HepG2 (cell line): ENCODE results near the gene HEPN1. TPM values are rescaled to one million over a fixed set of nuclear protein-coding genes. Genes with fewer than 3 reads are reported as not detected.

ENCODE experiments used
- ATAC-seq: fragments of 200-7000 bp; cut with Tn5 transposase; 3 replicates; pipeline ENCODE4 v1.9.1; 2020; ENCODE audit warnings: mild to moderate bottlenecking, moderate library complexity
- BruUV-seq: library from RNA; stranded (reverse); fragments of 400-500 nt; replicated peaks from 2 replicates; lab custom pipeline; 2021; lab: Mats Ljungman, UMichigan
- CTCF ChIA-PET: fragments of 300-600 bp; formaldehyde crosslinking; extraction: SDS; loops from one replicate; lab custom pipeline; 2021; ENCODE audit warnings: low total read pairs, inconsistent platforms, low intra/inter-chr PET ratio; lab: Yijun Ruan, JAX
- POLR2A ChIA-PET: fragments of 350-600 bp; sonication (Branson Sonifier 250); formaldehyde crosslinking; loops from one replicate; lab custom pipeline; 2020; ENCODE audit warnings: antibody characterized with exemption, inconsistent platforms; lab: Yijun Ruan, JAX
- DNase-seq: peaks from one replicate; pipeline ENCODE4 v3.0.0-alpha.2; 2015; ENCODE audit warnings: low spot score
- FAIRE-seq: peaks from 3 replicates; lab custom pipeline; 2011; peaks lifted over from hg19 to GRCh38; lab: Jason Lieb, UNC
- H2AFZ ChIP-seq: one replicate; pipeline ENCODE4 v1.6.1; 2011; ENCODE audit warnings: low read length, inconsistent platforms
- H3K27ac ChIP-seq: fragments of 300-600 bp; 3 replicates; pipeline ENCODE4 v1.8.0; 2011; ENCODE audit warnings: mixed run types, mild to moderate bottlenecking, mixed read lengths, low read length, inconsistent platforms; ENCODE audit not compliant: insufficient read depth; ENCODE audit errors: extremely low read length
- H3K27me3 ChIP-seq, 2 experiments: fragments of 200-600 bp in 1 of 2; 2 replicates in 1 of 2; 3 replicates in 1 of 2; pipeline versions ENCODE4 v1.6.0 to v1.8.0; 2011; ENCODE audit warnings: low read length in 2 of 2, mild to moderate bottlenecking in 2 of 2, moderate library complexity in 2 of 2, inconsistent platforms in 1 of 2; ENCODE audit not compliant: insufficient read depth in 2 of 2, control insufficient read depth in 1 of 2
- H3K36me3 ChIP-seq, 2 experiments: fragments of 200-600 bp in 1 of 2; replicated peaks in 1 of 2; 2 replicates in 1 of 2; 3 replicates in 1 of 2; pipeline versions ENCODE4 v1.5.1 to v1.8.0; 2011; ENCODE audit warnings: low read length in 2 of 2, inconsistent platforms in 1 of 2; ENCODE audit not compliant: insufficient read depth in 2 of 2, control insufficient read depth in 1 of 2
- H3K4me1 ChIP-seq: 2 replicates; pipeline ENCODE4 v1.5.1; 2012; ENCODE audit warnings: low read length, inconsistent platforms; ENCODE audit not compliant: insufficient read depth
- H3K4me2 ChIP-seq: 2 replicates; pipeline ENCODE4 v1.6.0; 2011; ENCODE audit warnings: low read depth, low read length, inconsistent platforms
- H3K4me3 ChIP-seq, 3 experiments: fragments of 200-600 bp in 1 of 3; sonication (generic), shearing (Covaris generic) in 1 of 3; replicated peaks in 1 of 3; 2 replicates each; pipeline ENCODE4 v1.5.1; 2011 to 2016; ENCODE audit warnings: low read length in 3 of 3, inconsistent platforms in 2 of 3, low read depth in 2 of 3, mild to moderate bottlenecking in 2 of 3, control low read depth in 1 of 3, mixed read lengths in 1 of 3; ENCODE audit not compliant: insufficient read depth in 1 of 3
- H3K79me2 ChIP-seq: one replicate; pipeline ENCODE4 v1.6.1; 2011; ENCODE audit warnings: low read length, inconsistent platforms; ENCODE audit not compliant: insufficient read depth
- H3K9ac ChIP-seq: 2 replicates; pipeline ENCODE4 v1.6.0; 2011; ENCODE audit warnings: mild to moderate bottlenecking, low read depth, low read length, inconsistent platforms; ENCODE audit not compliant: insufficient read depth
- H3K9me3 ChIP-seq: 2 replicates; pipeline ENCODE4 v1.5.1; 2012; ENCODE audit warnings: mild to moderate bottlenecking, low read length
- H4K20me1 ChIP-seq: 2 replicates; pipeline ENCODE4 v1.6.0; 2011; ENCODE audit warnings: inconsistent platforms, mild to moderate bottlenecking, low read length, moderate library complexity; ENCODE audit not compliant: insufficient read depth
- CAMTA2 ChIP-seq: sonication (generic); formaldehyde crosslinking; IDR thresholded peaks from 2 replicates; pipeline ENCODE4 v1.4.0; 2020; ENCODE audit warnings: mild to moderate bottlenecking, missing genetic modification reagents, borderline replicate concordance
- DNMT1 ChIP-seq: sonication (generic); formaldehyde crosslinking; IDR thresholded peaks from 2 replicates; pipeline ENCODE4 v1.5.1; 2020; ENCODE audit warnings: mild to moderate bottlenecking, missing genetic modification reagents
- HNRNPUL1 ChIP-seq: fragments of 200-400 bp; formaldehyde crosslinking; IDR thresholded peaks from 2 replicates; pipeline ENCODE4 v1.6.1; 2017; ENCODE audit warnings: low read depth, mild to moderate bottlenecking, low read length, moderate library complexity
- KLF9 ChIP-seq: IDR thresholded peaks from 2 replicates; pipeline ENCODE4 v1.6.1; 2016; ENCODE audit warnings: low read depth
- MAFK ChIP-seq, 2 experiments: IDR thresholded peaks in 1 of 2; conservative IDR thresholded peaks in 1 of 2; 2 replicates each; pipeline ENCODE4 v1.6.1; 2011; ENCODE audit warnings: improper control_type of control experiment in 2 of 2, low read length in 2 of 2
- PHF5A ChIP-seq: IDR thresholded peaks from one replicate; pipeline ENCODE4 v1.6.1; 2018; ENCODE audit warnings: low read depth, missing genetic modification reagents; ENCODE audit not compliant: unreplicated experiment
- RARG ChIP-seq: sonication (generic); formaldehyde crosslinking; IDR thresholded peaks from 2 replicates; pipeline ENCODE4 v1.4.0; 2020; ENCODE audit warnings: low read depth, mild to moderate bottlenecking, missing genetic modification reagents
- SMC3 ChIP-seq: IDR thresholded peaks from 2 replicates; pipeline ENCODE4 v1.6.1; 2011; ENCODE audit warnings: low read length, improper control_type of control experiment
- ZNF33B ChIP-seq: sonication (generic); formaldehyde crosslinking; IDR thresholded peaks from 2 replicates; pipeline ENCODE4 v1.5.1; 2020; ENCODE audit warnings: mild to moderate bottlenecking, missing genetic modification reagents
- ZNF510 ChIP-seq: sonication (generic); formaldehyde crosslinking; IDR thresholded peaks from 2 replicates; pipeline ENCODE4 v1.4.0; 2020; ENCODE audit warnings: low read depth, mild to moderate bottlenecking, missing genetic modification reagents
- ZNF660 ChIP-seq: sonication (generic); formaldehyde crosslinking; IDR thresholded peaks from 2 replicates; pipeline ENCODE4 v1.5.1; 2020; ENCODE audit warnings: mild to moderate bottlenecking, low read depth, missing genetic modification reagents, borderline replicate concordance
- ZNF678 ChIP-seq: sonication (generic); formaldehyde crosslinking; IDR thresholded peaks from 2 replicates; pipeline ENCODE4 v1.4.0; 2020; ENCODE audit warnings: mild to moderate bottlenecking, missing genetic modification reagents
- WGBS: methylation state at CpG from one replicate; pipeline ENCODE4 v1.1.6; 2017; ENCODE audit warnings: low lambda C conversion rate; 5-methylcytosine and 5-hydroxymethylcytosine counted together
- in situ Hi-C: cut with HindIII; loops from 2 replicates; pipeline ENCODE4 v1.10.0; 2017; ENCODE audit warnings: low pct_unique_long_range_greater_than_20kb; ENCODE audit not compliant: extremely low pct_ligation_motif_present
- intact Hi-C: fragments of 100-400 bp; cut with micrococcal nuclease; formaldehyde crosslinking; loops from one replicate; pipeline ENCODE4 v1.10.0; 2022; ENCODE audit not compliant: unreplicated experiment
- polyA plus RNA-seq, 8 experiments: library from polyadenylated mRNA; depleted of rRNA in 3 of 8; stranded (reverse) in 7 of 8; unstranded in 1 of 8; fragments of >200 nt; fragmentation: Illumina TruSeq in 4 of 8; extraction: Trizol in 4 of 8; gene quantifications; 2 replicates each; pipeline versions ENCODE4 v1.2.1 to v1.2.3, GENCODE V29; 2011 to 2016; ENCODE audit warnings: low read depth in 4 of 8, missing spikeins in 1 of 8, mixed read lengths in 1 of 8; ENCODE audit not compliant: insufficient read depth in 1 of 8
- total RNA-seq, 5 experiments: library from RNA; depleted of rRNA; stranded (reverse); fragments of >200 nt; fragmentation: Illumina TruSeq; extraction: Trizol; gene quantifications; 2 replicates each; pipeline ENCODE4 v1.2.3, GENCODE V29; 2016; ENCODE audit warnings: low read depth in 1 of 5
- TF ChIP-seq, protein P1 (sequence below): sonication (generic); formaldehyde crosslinking; IDR thresholded peaks from 2 replicates; pipeline ENCODE4 v1.5.1; 2020; ENCODE audit warnings: missing genetic modification reagents, mild to moderate bottlenecking, borderline replicate concordance
- TF ChIP-seq, protein P2 (sequence below): sonication (generic); formaldehyde crosslinking; IDR thresholded peaks from 2 replicates; pipeline ENCODE4 v1.5.1; 2020; ENCODE audit warnings: missing genetic modification reagents, mild to moderate bottlenecking, borderline replicate concordance
- TF ChIP-seq, protein P3 (sequence below): sonication (generic); formaldehyde crosslinking; IDR thresholded peaks from 2 replicates; pipeline ENCODE4 v1.4.0; 2020; ENCODE audit warnings: missing genetic modification reagents
- TF ChIP-seq, protein P4 (sequence below): sonication (generic); formaldehyde crosslinking; IDR thresholded peaks from 2 replicates; pipeline ENCODE4 v1.9.0; 2022; ENCODE audit warnings: low read depth, missing genetic modification reagents

The HEPN1 gene
- total and polyA plus RNA-seq, 2 of the 13 experiments (the other 11 are each of a cell fraction or from before 2014, with no cell fraction given), result not detected

DNA sequence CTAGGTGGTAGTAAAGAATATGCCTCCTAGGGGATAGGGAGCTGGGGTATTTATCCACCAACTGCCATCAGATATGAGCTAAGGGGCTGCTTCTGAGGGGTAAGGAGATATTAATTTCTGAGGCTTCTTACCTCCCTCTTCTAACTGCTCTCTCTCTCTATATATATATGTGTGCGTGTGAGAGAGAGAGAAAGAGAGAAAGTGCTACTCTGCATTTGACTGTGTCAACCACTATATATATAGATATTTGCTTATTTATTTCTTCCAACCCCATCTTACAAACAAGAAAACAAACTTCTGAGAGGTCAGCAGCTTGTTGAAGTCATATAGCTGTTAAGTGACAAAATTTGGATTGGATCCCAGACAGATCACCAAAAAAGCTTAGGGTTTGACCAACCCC, 22.7 kb downstream of the HEPN1 start:
- intact Hi-C loops (no loop called here), in situ Hi-C loops (no loop called here)
- peak overlapping the region; percentile 89 for H3K27ac ChIP-seq
- ChIA-PET POLR2A (interaction anchor here (0.6 to 5.3 kb wide), 2 partner anchors 12 to 1412 kb away, joined by 3 to 34 read pairs; partner anchors contain the start of gene CCDC15), CTCF (no interaction called here)
- no peak overlapping the region for H2AFZ ChIP-seq
- H4K20me1 ChIP-seq, result no peaks in the 10 kb centered on the region
- peak overlapping the region; percentile 72; the same call in 1 of the 2 replicates for H3K4me2 ChIP-seq
- H3K4me3 ChIP-seq, result no peak overlapping the region
- H3K9me3 ChIP-seq, result no peaks in the 10 kb centered on the region
- BruUV-seq, result no TSS peak
- FAIRE-seq (no peak), DNase-seq (no peak), ATAC-seq (no peak)
- peaks cover 90% of the 10 kb centered on the region for H3K4me1 ChIP-seq
- H3K27me3 ChIP-seq, result no peaks in the 10 kb centered on the region
- WGBS, result 100% methylated on average over 1 of the region's 1 CpG
- peaks cover under 1% of the 10 kb centered on the region for H3K79me2 ChIP-seq
- peak overlapping the region; percentile 58 for H3K9ac ChIP-seq
- H3K36me3 ChIP-seq, result no peaks in the 10 kb centered on the region
- no peak for TF ChIP-seq CAMTA2 (CRISPR knock-in tag)
- TF ChIP-seq, protein P1, sequence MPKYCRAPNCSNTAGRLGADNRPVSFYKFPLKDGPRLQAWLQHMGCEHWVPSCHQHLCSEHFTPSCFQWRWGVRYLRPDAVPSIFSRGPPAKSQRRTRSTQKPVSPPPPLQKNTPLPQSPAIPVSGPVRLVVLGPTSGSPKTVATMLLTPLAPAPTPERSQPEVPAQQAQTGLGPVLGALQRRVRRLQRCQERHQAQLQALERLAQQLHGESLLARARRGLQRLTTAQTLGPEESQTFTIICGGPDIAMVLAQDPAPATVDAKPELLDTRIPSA (CRISPR knock-in tag), result no peak
- TF ChIP-seq MAFK (conservative IDR thresholded peaks at IDR 0.05 in 1 of 2, IDR thresholded peaks at IDR 0.05 in 1 of 2; ENCODE audit: low read length in 2 of 2), result no peak
- no peak for TF ChIP-seq SMC3
- TF ChIP-seq KLF9 (CRISPR knock-in tag), result no peak
- no peak for TF ChIP-seq ZNF660
- TF ChIP-seq ZNF678 (CRISPR knock-in tag), result no peak
- TF ChIP-seq, protein P2, sequence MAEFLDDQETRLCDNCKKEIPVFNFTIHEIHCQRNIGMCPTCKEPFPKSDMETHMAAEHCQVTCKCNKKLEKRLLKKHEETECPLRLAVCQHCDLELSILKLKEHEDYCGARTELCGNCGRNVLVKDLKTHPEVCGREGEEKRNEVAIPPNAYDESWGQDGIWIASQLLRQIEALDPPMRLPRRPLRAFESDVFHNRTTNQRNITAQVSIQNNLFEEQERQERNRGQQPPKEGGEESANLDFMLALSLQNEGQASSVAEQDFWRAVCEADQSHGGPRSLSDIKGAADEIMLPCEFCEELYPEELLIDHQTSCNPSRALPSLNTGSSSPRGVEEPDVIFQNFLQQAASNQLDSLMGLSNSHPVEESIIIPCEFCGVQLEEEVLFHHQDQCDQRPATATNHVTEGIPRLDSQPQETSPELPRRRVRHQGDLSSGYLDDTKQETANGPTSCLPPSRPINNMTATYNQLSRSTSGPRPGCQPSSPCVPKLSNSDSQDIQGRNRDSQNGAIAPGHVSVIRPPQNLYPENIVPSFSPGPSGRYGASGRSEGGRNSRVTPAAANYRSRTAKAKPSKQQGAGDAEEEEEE (CRISPR knock-in tag), result no peak
- no peak for TF ChIP-seq ZNF33B (CRISPR knock-in tag)
- no peak for TF ChIP-seq RARG (CRISPR knock-in tag)
- no peak for TF ChIP-seq PHF5A (CRISPR knock-in tag)
- no peak for TF ChIP-seq HNRNPUL1
- TF ChIP-seq ZNF510 (CRISPR knock-in tag), result no peak
- TF ChIP-seq DNMT1 (CRISPR knock-in tag), result no peak
- TF ChIP-seq, protein P3, sequence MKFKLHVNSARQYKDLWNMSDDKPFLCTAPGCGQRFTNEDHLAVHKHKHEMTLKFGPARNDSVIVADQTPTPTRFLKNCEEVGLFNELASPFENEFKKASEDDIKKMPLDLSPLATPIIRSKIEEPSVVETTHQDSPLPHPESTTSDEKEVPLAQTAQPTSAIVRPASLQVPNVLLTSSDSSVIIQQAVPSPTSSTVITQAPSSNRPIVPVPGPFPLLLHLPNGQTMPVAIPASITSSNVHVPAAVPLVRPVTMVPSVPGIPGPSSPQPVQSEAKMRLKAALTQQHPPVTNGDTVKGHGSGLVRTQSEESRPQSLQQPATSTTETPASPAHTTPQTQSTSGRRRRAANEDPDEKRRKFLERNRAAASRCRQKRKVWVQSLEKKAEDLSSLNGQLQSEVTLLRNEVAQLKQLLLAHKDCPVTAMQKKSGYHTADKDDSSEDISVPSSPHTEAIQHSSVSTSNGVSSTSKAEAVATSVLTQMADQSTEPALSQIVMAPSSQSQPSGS (CRISPR knock-in tag), result no peak
- TF ChIP-seq, protein P4, sequence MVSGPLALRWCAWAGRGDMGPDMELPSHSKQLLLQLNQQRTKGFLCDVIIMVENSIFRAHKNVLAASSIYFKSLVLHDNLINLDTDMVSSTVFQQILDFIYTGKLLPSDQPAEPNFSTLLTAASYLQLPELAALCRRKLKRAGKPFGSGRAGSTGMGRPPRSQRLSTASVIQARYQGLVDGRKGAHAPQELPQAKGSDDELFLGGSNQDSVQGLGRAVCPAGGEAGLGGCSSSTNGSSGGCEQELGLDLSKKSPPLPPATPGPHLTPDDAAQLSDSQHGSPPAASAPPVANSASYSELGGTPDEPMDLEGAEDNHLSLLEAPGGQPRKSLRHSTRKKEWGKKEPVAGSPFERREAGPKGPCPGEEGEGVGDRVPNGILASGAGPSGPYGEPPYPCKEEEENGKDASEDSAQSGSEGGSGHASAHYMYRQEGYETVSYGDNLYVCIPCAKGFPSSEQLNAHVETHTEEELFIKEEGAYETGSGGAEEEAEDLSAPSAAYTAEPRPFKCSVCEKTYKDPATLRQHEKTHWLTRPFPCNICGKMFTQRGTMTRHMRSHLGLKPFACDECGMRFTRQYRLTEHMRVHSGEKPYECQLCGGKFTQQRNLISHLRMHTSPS (CRISPR knock-in tag), result no peak
